Right lung (tissue), 5 donors: Measurements from ENCODE around the gene RASGRP2. TPM values are rescaled to one million over a fixed set of nuclear protein-coding genes. Genes with fewer than 3 reads are reported as not detected.

Experiments used
- polyA plus RNA-seq, 5 donors: library from polyadenylated mRNA; unstranded; fragments of 120-200 nt; gene quantifications; one replicate each; pipeline versions ENCODE4 v1.2.1 to v1.2.3, GENCODE V29; 2013; ENCODE audit warnings: inconsistent platforms in 1 of 5, low replicate concordance in 1 of 5; ENCODE audit not compliant: insufficient read length in 5 of 5, insufficient read depth in 1 of 5

The RASGRP2 gene
- polyA plus RNA-seq, 5 donors = 6.5 to 10.7 (median 9.9) TPM

Other genes with a start within 250 kb of the RASGRP2 start
- under 1 TPM in 3 of 5 donors, not detected in 2; 0.09 TPM for gene SLC22A11, start 188.2 kb downstream of the RASGRP2 start, polyA plus RNA-seq
- gene SLC22A12, start 152.9 kb downstream of the RASGRP2 start, polyA plus RNA-seq = not detected
- 10 to 100 TPM in 2 of 5 donors, 1 to 10 TPM in 3; 6.3 to 18.3 (median 9.1) TPM for gene NRXN2, start 20.9 kb downstream of the RASGRP2 start, polyA plus RNA-seq
- 10 to 100 TPM in 1 of 5 donors, 1 to 10 TPM in 4; 1.7 to 12.9 (median 2.7) TPM for gene PYGM, start 15.8 kb upstream of the RASGRP2 start, polyA plus RNA-seq
- gene SF1, start 34.4 kb upstream of the RASGRP2 start, polyA plus RNA-seq = 100 to 1,000 TPM; 394 to 497 (median 409) TPM
- 10 to 100 TPM; 31.6 to 46.6 (median 42.1) TPM for gene MAP4K2, start 59.1 kb upstream of the RASGRP2 start, polyA plus RNA-seq
- 10 to 100 TPM; 30.3 to 48.5 (median 37.1) TPM for gene MEN1, start 66.4 kb upstream of the RASGRP2 start, polyA plus RNA-seq
- 1 to 10 TPM; 5.6 to 10.0 (median 8.5) TPM for gene CDC42BPG, start 100.5 kb upstream of the RASGRP2 start, polyA plus RNA-seq
- 10 to 100 TPM; 38.4 to 65.5 (median 49.2) TPM for gene EHD1, start 134.5 kb upstream of the RASGRP2 start, polyA plus RNA-seq
- gene ATG2A, start 173.1 kb upstream of the RASGRP2 start, polyA plus RNA-seq = 10 to 100 TPM; 10.3 to 25.1 (median 15.9) TPM
- 10 to 100 TPM; 10.4 to 18.2 (median 13.5) TPM for gene PPP2R5B, start 180.5 kb upstream of the RASGRP2 start, polyA plus RNA-seq
- under 1 TPM in 3 of 5 donors, not detected in 2; 0.15 to 0.27 (median 0.24) TPM for gene GPHA2, start 191.8 kb upstream of the RASGRP2 start, polyA plus RNA-seq
- not detected for gene MAJIN, start 228.0 kb upstream of the RASGRP2 start, polyA plus RNA-seq